HG03565 (cell line): ENCODE data around the gene PPFIBP2.

ENCODE experiments used
- ATAC-seq: cut with Tn5 transposase; IDR thresholded peaks from one replicate; pipeline ENCODE4 v1.9.1; 2021; ENCODE audit warnings: mild to moderate bottlenecking, moderate library complexity; ENCODE audit not compliant: unreplicated experiment

Gene PPFIBP2

DNA sequence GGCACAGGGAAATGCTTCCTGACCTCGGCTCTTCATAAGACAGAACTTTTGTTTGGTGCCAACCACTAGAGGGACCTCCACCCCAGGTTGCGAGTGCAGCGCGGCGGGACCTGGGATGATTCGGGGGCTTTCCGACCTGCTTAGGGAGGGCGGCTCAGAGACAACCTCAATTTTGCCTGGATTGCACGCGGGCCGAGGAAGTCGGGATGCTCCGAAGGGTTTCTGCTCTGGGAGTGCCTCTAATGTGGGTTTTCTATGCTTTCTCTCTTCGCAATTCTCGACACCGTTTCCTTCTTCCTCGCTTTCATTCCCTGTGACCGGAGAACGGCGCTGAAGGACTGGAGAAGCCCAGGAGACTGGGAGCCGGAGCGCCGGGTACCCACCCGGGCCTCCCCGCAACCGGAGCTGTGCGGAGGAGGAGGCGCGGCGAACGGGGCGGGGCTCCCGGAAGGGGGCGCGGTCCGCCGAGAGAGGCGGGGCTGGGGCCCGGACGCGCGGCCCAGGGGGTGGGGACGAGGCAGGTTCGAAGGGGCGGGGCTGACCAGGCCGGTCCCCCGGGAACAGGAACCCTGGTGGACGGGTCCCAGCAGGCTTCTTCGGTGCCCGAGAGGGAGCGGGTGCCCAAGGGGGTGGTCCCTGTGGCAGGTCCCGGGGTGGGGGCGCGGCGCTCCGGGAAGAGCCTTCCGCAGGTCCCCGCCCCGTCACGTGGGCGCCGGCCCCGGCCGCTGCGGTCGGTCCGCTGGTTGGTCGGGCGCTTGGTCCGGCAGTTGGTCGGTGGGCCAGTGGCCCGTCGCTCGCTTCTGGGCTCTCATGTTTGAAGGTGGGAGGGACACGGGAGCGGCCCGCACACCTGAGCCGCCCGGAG lies at the start of gene PPFIBP2:
PPFIBP2 (plus strand) TSS at position 766 of the 865 bp plus-strand sequence. CDS start 35,477 bp downstream, outside the sequence.
- ATAC-seq: peak; percentile 38

DNA sequence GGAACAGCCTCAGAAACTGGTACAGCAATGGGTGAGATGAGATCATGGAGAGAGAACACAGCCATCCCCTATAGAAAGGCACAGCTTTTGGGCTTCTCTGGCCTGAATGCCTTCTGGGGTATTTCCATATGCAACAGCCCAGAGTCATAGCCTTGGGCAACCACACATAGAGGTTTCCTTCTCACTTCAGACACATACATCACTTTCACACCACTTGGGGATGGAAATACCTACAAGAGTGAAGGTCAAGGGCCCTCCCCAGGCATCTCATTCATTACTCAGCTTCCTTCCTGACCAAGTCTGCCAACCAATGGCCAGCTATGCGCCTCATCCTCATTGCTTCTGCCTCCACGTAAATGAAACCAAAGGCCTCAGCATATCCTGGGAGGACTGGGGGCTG lies 46.1 kb upstream of the PPFIBP2 start:
- peak; percentile 55 for ATAC-seq

DNA sequence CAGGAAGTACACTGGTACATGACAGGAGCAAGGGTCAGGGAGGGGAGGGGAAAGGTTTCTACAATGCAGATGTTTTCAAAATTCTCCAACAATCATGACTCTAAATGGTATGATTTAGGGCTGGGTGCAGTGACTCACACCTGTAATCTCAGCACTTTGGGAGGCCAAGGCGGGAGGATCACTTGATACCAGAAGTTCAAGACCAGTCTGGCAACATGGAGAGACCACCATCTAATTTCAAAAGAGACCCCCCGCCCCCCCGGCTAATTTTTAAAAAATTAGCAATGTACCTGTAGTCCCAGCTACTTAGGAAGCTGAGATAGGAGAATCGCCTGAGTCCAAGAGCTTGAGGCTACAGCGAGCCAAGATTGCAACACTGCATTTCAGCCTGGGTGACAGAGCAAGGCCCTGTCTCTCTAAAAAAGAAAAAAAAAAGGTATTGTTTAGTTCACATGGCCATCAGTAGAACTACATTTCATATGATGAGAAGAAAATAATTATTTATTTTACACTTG lies 44.4 kb upstream of the PPFIBP2 start:
- no peak for ATAC-seq

DNA sequence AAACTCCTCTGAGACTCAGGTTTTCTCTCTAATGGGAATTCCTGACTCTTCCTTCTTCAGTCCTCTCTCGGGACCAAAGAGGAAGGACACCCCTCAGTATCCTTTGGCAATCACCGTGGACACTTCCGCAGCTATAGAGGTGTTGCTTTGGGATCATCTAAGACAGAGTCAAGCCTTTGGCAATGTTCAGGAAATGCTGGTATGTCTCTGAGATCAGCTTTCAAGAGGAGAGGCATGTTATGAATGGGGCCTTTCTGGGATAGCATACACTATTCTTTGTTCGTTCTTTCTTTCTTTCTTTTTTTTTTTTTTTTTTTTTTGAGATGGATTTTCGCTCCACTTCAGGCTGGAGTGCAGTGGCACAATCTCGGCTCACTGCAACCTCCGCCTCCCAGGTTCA lies 42.7 kb upstream of the PPFIBP2 start:
- ATAC-seq: no peak

DNA sequence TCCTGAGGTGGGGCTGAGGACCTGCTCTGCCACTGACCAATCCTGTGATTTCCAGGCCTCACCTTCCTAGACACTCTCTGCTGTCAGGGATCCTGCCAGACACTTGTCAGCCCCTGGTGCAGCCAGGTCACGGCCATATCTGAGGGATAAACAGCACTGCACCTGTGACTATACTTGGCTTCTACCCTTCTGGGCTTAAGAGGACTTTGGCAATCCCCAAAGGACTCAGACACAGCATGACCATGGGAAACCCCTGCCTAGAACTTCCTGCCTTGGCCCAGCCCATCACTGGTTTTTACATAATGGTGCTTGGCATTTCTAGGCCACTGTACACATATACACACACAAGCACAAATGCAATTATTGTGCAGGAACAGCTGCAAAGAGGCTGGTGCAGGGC lies 40.1 kb upstream of the PPFIBP2 start:
- peak; percentile 81 for ATAC-seq

DNA sequence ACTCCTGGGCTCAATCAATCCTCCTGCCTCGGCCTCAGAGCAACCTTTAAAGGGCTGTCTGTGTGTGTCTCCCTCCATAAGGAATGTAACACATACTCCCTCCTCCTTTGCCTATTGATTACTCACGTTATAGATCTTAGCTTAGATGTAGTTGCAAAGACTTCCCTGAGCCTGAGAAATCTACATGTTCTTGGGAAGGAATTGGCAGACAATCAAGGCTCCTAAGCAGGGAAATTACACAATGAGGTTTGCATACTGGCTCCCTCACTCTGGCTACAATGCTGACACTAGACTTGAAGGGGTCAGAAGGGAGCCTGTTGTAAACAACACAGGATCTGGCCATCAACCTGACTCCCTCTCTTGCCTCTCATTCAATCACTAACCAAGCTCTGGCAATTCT lies 33.7 kb upstream of the PPFIBP2 start:
- ATAC-seq: no peak

DNA sequence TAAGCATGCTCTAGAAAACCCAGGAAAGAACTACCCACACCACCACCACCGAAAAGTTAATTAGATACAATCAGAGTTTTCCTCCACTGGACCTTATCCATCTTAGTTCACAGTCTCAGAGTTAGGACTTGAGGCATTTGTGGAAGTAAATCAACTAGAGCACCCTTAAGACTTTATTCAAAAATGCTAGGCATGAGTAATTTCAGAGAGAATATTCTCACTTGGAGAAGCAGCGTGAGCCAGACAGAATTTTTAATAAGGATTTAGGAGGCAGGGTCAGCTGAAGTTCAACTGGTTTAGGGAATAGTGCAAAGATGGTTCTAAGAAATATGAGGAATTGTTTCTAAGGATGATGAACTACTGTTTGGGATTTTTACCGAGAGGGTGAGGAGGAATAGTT lies 29.7 kb upstream of the PPFIBP2 start:
- ATAC-seq: no peak

DNA sequence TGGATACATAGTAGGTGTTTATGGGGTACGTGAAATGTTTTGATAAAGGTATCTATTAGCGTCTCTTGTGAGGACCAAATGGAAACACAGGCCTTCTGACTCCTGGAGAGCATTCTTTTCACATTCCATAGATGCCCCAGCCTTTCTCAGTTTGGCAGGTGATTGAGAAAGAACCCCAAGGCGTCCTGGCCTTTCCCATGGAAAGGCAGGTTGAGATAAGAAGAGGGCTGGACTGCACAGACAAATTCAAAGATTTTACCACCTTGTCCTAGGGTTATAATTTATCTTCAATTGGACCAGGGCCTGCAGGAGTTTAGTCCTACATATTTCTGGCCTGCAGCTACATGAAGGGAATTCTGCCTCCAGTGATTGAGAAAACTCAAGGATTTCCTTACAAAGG lies 29.2 kb upstream of the PPFIBP2 start:
- no peak for ATAC-seq

DNA sequence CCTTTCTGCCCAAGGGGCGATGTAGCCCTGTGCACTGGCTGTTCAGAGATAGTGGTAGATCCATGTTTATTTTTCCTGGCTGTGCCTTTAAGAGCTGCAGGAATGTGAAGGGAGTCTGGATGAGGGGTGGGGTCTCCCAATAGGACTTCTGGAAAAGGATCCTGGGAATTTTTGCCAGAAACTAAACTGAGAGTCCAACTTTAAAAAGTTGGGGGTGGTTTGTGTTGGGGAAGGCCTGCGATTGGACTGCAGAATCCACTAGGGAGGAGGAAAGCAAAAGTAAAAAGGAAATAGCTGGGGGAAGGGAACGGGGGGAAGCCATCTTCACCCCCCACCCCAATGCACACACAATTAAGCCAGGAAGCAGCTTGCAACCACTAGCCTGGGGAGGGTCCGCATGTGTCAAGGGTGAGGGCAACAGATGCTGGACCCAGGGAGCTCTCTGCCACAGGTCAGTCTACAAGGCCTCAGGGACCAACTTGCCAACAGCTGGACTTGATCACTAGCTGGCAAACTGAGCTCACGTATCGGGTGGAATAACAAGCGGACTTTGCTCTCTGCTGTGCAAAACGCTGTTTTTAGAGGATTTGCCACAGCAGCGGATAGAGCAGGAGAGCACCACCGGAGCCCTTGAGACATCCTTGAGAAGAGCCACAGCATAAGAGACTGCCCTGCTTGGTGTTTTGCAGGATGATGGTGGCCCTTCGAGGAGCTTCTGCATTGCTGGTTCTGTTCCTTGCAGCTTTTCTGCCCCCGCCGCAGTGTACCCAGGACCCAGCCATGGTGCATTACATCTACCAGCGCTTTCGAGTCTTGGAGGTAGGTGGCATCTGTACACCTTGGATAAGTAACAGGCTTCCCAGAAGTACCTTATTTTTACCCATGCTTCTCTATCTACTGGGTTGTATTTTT lies 28.4 kb upstream of the PPFIBP2 start, which contains the start of gene OLFML1:
OLFML1 (plus strand) TSS at position 321 of the 912 bp plus-strand sequence; CDS start at position 691, 370 bp downstream.
- ATAC-seq: no peak

DNA sequence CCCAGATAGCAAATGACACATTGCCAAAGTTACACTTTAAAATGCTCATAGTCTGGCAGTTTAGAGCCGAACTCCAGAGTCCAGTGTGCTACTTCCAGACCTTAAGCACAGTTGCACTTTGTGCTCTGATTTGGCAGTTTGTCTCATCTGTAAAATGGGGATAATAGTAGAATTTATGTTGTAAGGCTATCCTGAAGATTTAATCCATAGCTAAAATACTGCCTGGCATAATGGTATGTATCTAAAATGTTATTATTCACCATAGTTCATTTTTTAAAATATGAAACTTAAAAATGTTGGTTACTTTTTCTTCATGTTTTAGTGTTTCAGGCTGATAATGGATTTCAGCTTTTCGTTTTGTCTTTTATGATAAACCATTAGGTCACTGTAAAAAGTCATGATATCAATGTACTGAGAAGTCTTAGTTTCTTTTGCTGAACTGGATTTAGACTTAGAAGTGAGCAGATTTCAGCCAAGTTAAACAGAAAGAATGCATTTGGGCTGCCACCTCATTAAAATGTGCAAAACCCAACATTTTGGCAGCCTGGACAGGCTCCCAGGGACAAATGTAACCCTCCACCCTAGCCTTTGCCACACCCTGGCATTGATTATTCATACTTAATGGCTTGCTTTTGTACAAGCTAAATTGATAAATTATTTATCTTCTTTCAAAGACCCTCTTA lies 27.6 kb upstream of the PPFIBP2 start:
- ATAC-seq: no peak

DNA sequence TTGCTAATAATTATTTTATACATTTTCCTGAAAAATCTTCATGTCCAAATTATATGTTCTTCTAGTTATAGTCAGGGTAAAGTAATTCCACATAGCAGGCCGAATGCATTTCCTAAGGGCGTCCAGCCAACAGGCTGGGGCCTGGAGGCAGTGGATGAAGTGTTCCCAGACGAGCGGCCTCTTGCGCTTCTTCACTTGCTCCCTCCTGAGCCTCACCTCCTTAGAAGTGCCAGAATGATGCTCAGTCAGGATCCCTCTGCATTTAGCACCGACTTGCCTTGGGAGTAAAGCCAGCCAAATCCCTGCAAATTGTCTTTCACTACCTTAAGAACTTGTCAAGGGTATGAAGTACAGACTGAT lies 27.0 kb upstream of the PPFIBP2 start:
- no peak for ATAC-seq

DNA sequence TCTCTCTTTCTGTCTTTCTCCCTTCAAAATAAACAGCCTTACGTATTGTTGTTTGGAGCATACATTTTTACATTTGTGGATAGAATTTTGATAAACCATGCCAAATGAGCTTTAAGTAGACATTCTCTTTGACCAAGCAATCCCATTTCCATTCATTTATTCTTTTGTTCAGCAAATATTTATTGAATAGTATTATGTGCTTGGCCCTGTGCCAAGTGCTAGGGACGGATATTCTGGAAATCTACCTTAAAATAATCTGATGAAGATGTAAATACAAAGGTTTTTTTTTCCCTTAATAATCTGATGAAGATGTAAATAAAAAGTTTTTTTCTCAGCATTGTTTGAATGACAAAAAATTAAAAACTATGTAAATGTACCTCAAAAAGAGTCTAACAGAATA lies 26.4 kb upstream of the PPFIBP2 start:
- no peak for ATAC-seq

DNA sequence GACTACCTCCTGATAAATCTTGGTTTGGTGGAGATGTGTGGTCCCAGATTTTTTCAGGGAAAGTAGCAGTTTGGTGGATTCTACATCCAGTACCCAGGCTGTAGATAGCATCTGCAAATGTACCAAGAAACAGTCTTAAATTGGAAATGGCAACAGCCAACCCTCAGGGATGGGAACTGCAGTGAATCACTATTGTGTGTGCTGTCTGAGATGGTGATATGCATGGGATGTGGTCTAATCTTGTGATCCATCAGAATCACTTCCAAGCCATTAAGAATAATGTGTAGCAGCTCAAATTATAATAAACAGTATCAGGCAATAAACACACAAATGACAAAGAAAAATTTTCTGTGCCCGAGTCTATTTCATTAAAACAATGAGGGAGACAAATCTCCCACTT lies 25.1 kb upstream of the PPFIBP2 start:
- no peak for ATAC-seq

DNA sequence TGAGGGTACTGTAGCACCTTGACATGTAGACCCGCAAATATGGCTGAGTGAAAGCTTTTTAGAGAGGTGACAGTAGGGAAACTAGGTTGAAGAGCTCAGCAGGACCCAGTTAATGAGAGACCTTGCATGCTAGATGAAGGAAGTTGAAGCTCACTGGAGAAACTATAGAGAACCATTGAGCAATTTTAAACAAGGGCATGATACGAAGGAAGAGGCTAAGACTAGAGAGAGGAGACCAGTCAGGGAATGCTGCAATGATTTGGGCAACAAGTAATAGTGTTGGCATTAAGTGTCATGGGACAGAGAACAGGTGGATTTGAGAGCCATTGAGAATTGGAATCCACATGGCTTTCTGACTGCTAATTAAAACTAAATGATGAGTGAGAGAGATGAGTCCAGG lies 24.4 kb upstream of the PPFIBP2 start:
- no peak for ATAC-seq

DNA sequence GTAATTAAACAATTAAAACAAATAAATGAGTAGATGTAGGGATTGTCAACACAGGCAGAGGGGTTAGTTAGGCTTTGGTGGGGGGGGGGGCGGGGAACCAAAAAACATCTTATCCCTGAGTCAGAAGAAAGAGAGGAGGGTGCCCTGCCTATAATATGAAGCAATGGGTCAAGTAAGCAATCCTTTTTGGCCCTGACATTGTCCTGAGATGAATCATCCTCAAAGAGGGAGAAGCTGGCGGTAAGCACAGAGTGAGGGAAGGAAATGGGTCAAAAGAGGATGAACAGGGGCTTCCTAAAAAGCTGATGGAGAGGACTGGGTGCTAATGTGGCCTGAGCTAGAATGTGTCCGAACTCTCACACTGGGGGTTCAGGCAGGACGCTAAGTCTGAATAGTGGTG lies 23.7 kb upstream of the PPFIBP2 start:
- ATAC-seq: no peak

DNA sequence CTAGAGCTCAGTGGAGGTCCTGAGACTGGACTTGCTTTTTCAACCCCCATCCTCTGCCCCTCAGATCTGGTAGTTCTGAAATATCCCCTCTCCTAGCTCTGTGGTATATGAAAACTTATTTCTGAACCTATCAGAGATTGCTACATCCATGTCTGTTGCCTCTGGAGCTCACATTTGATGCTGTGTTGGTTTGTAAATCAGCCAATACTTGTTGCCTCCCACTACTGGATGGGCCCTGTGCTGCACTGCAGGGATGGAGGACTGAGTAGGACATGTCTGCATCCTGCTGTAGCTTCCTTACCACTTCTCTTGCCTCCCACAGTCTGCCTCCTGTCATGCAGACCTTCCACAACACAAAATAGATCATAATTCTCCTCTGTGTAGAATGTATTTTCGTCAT lies 23.3 kb upstream of the PPFIBP2 start:
- no peak for ATAC-seq

DNA sequence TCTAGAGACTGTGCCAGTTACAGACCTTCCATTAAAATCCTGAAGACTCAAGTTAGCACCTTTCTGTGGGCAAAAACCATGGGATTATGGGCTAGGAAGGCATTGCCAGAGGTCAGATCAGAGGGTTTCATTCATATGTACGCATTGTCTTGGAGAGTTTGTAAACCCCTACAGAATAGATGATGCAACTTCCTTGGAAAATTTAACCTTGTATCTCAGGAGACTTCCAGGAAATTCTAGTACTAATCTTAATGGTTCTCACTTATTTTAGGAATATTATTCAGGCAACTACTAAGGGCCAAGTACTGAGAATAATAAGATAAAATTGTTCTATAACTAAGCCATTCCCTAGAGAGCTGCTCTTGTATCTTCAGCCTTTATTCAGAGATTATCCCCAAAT lies 21.5 kb upstream of the PPFIBP2 start:
- ATAC-seq: no peak

DNA sequence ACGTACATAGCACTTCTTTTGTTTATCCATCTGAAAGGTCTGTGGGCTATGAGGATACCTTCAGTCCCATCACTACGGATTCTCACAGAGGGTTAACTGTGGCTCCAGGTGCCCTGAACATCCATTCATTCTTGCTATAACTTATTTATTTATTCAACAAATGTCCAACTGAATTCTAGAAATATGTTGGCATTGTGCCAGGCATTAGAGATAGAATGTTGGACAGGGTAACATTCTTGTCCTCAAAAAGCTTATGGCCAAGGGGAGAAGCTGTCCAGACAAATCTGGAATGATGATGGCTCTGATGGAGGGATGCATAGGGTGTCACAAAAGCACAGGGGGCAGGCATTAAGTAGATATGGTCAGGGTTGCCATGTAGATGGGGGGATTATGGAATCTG lies 20.1 kb upstream of the PPFIBP2 start:
- no peak for ATAC-seq

DNA sequence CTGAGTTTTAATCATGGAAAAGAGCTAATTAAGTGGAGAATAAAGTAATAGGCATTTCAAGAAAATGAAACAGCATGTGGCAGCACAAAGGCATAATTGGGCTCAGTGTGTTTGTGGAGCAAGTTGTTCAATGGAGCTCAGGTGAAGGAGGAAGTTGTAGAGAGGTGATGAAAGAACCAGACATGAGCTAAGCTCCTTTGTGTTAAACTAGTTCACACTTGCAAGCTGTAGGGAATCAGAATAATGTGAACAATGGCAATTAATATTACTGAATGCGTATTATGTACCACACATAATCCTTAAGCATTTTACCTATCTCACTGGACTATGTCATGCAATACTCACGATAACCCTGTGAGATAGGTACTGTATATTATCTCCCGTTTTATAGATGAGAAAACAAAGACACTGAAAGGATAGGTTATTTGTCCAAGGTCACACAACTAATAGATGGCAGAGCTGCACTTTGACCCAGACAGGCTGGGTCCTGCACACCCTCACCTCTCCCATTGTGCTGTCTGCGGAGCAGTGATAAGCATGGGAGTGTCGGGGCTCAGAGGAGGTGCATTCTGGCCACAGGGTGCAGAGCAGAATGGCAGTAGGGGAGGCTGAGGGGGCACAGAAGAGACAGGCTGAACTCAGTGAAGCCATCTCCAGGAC lies 19.6 kb upstream of the PPFIBP2 start:
- no peak for ATAC-seq

DNA sequence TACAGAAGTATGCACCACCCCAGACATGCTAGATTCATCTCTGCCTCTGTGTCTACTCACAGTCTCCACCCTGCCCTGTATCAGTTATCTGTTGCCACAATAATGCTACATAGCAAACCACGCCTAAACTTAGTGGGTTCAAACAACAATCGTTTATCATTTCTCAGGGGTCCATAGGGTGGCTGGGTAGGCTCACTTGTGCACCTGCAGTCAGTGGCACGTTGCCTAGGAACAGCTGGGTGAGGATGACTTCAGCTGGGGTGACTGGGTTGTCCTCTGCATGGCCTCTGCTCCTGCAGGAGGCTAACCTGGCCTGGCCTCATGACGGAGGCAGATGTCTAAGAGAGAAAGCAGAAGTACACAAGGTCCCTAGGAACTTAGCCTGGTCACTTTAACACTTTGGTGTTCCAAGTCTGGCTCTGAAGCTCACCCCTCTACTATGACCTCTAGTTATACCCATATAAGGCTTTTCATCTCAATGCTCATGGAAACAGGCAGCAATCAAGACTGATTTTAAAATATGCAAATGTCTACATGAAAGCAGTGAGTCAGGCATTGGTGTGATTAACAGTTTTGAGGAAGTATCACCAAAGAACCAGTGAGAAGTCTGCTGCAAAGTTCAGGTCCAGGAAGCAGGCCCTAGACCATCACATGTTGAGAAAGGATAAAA lies 17.8 kb upstream of the PPFIBP2 start:
- peak; percentile 87 for ATAC-seq
